HG02970 (cell line): ENCODE data around the gene BANP.
"Not testable (repeated sequence)": the region's sequence is repeated elsewhere in the genome, so short reads cannot be mapped to it uniquely, and the experiment has no call there.

Experiments
- ATAC-seq: cut with Tn5 transposase; IDR thresholded peaks from one replicate; pipeline ENCODE4 v1.9.1; 2021; ENCODE audit warnings: mild to moderate bottlenecking, moderate library complexity, moderate number of reproducible peaks; ENCODE audit not compliant: unreplicated experiment, low FRiP score

The BANP gene

DNA sequence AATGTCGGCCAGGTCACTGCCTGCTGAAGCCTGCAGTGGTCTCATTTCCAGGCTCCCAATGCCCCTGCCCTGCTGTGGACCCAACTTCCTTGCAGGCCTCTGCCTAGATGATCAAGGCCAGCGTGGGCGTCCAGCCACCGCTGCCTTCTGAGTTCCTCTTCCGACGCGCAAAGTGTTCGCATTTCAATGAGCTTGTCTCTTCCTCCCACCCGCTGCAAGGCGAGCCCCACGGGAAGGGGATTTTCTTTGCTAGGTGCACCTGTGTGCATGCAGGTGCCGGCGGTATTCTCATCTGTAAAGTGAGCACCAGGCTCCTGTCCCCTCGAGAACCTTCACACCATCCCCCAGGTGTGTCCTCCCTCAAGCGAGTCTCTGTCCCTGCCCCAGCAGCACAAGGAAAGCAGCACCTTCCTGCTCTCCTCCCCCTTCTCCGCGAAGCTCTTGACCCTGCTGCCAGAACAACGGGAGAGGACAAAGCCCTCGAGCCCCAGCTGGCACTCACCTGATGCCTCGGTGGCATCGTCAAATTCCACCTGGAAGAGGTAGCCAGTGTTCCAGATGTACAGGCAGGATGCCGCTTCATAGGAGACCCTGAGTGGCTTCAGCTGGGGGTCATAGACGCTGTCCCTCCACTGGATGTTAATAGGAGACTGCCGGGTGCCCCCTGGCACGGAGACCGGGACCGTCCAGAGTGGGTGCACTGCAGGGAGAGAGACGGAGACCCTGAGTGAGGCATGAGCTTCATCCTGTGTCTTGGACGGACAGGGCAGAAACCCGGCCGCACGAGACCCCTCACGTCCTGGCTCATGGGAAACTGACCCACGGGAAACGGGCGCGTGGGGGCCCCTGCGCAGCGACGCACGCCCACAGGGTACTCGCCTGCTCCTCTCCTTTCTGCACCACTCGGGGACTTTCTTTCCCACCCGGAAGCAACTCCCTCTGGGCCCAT, 24.7 kb upstream of the BANP start:
- ATAC-seq = no peak

DNA sequence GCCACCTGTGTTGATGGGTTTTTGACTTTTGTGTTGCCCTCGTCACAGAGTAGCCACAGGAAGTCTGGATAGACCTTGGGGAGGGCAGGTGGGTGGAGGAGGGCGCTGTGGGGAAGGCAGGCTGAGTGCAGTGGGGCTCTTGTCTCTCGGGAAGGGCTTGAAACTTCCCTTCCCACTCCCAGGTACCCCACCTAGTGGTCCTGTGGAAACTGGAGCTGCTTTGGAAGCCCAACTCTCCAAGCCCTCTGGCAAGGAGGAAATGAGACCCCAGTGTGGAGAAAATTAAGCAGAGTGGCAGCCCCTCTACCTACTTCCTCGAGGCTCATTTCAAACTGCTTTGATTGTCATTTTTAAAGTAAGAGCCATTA, 24.1 kb upstream of the BANP start:
- no peak for ATAC-seq

DNA sequence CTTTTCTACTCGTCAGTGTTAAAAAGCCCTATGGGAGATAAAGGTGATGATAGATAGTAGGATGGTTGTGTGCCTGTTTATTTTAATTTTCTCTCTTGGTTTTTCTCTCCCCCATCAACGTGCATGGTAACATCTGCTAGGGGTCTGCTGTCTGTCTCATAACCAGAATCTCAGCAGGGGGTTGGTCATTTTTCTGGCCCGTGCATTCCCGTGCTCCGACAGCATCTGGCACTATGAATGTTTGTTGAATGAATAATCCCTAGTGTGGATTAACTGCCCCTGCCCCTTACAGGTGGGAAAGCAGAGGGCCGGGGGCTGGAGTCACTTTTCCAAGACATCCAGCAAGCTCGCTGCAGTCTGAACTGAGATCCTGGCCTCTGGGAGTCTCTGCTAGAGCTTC, 21.2 kb upstream of the BANP start:
- no peak for ATAC-seq

DNA sequence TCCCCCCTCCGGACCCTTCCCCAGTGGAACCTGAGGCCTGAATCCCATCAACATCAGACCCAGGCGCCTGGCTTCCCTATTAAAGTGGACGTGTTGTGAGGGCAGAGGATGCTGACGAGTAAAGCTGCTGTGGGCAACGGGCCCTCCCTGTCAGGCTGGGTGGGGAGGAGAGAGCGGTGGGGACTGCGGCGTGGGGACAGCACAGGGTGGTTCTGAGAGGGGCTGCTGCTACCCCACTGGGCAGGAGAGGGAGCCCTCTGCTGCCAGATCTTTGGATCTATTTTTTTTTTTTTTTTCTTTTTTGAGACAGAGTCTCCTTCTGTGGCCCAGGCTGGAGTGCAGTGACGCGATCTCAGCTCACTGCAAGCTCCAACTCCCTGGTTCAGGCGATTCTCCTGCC, 20.8 kb upstream of the BANP start:
- ATAC-seq = no peak

DNA sequence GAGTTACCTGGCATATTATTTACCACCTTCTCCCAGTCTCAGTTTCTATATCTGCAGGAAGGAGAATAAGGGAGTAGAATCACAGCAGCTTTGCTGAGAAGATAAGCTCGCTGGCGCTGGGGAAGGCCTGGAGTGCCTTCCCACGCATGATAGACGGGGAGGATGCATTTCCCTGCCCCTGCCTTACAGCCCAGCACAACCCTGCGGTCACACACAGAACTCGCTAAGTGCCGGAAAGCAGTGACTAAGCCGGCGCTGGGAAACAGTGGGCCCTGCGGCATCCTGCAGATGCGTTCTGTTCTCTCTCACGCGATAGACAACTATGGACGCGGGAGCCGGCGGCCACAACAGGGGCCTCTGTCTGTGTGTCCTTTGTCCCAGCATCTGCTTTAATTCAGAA, 19.7 kb upstream of the BANP start:
- no peak for ATAC-seq

DNA sequence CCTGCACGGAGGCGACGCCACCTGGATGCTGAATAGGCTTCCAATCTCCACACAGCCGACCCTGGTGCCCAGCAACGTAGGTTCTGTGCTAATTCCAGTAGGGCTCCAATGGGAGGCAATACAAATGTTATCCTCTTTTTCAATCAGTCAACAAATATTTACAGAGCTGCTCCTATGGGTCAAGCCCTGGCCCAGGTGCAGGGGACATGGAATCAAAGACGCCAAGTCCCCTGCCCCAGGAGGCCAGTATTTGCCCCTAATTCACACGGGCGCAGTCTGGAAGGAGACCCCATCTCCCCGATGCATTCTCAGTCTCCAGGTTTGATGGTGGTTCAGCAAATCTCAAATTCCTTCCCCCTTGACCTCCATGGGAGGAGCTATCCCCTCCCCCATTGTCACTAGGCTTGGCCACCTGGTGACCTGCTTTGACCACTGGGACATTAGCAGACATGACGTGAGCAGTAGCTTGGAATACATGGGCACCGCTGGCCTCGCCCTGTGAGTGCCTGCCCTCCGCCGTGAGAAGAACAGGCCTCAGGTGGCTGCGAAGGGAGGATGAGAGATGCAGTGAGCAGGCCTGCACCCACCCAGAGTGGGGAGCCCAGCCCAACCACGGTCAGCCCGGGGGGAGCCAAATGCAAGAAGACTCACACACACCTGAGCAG, 18.6 kb upstream of the BANP start:
- ATAC-seq = not testable (repeated sequence)

DNA sequence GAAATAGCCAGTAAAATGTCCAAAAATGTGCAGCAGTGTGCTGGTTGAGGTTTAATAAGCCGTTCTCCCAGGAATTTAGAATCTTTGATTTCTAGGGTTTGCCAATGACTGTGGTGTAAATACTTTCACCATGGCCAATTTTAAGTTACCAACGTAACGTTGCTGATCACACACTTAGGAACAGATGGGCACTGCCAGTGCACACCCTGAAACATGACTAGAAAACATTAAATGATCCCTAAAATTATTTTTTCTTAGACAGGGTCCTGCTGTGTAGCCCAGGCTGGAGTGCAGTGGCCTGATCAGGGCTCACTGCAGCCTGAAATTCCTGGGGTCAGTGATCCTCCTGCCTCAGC, 18.1 kb upstream of the BANP start:
- ATAC-seq = no peak

DNA sequence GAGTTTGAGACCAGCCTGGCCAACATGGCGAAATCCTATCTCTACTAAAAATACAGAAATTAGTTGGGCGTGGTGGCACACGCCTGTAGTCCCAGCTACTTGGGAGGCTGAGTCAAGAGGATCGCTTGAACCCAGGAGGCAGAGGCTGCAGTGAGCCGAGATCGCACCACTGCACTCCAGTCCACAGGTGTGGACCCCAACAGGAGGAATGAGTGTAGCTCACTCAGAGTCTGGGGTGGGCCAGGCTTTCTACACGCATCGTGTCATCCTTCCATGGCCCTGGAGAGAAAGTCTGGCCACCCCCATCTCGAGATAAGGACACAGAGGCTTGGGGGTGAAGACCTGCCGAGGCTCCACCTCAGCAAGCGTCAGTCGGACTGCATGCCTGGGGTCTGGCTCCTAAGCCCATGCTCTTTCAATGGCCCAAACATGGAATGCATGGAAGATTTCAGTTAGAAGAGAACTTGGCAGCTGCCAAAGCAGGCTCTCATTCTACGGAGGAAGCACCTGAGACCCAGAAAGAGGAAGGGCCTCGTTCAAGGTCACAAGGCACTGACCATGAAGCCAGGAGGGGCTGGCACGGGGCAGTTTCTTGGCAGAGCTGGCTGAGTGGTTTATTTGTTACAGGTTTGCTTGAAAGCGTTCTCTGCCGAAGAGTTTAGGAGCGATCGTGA, 16.3 kb upstream of the BANP start:
- ATAC-seq = not testable (repeated sequence)

DNA sequence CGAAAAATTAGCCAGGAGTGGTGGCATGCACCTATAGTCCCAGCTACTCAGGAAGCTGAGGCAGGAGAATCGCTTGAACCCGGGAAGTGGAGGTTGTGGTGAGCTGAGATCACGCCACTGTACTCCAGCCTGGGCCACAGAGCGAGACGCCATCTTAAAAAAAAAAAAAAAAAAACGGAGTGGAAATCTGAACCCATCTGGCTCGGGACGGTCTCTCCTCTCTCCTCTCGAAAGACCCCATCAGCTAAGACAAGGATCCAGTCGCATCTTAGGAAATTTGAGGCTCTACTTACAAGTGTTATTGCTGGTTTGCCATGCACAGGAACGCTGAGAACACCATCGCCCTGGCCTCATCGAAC, 15.2 kb upstream of the BANP start:
- ATAC-seq = not testable (repeated sequence)

DNA sequence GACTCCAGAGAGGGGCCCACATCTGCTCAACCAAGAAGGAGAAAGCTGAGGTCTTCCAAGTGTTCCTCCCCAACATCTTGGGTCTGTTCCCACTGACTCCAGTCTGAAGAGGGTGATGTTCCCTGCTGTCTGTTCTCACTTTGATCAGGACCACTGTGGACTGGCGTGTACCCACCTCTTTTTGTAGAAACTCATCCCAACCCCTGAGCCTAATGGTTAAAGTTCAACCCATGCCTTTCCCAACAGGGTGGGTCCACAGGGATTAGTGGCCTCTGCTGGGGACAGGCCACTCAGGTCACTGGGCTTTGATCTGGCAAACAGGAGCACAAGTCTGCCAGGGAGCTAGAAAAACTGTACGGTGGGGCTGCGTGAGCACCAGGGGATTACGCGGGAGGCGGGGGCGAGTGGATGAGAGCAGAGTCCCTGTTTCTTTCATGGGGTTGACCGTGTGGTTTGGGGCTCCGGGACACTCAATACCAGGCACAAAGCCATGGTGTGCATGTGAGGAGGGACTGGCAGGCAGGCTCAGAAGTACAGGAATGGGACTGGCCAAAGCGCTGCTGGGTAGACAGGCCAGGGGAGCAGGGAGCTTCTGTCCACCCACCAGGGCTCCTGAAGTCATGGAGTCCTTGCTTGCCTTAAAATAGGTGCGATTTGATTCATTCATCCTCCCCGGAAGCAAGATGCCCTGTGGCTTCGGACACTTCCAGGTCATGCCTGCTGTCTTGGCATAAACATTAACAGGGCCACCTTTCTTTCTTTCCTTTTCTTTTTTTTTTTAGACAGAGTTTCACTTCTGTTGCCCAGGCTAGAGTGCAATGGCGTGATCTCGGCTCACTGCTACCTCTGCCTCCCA, 14.6 kb upstream of the BANP start, which contains the start of gene CA5A:
CA5A (minus strand) TSS at position 155 of the 856 bp plus-strand sequence; CDS start at position 76, 79 bp downstream.
- no peak for ATAC-seq

DNA sequence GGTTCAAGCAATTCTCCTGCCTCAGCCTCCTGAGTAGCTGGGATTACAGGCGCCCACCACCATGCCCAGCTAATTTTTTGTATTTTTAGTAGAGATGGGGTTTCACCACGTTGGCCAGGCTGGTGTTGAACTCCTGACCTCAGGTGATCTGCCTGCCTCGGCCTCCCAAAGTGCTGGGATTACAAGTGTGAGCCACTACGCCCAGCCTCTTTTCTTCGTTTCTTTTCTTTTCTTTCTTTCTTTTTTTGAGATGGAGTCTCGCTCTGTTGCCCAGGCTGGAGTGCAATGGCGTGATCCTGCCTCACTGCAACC, 14.0 kb upstream of the BANP start:
- not testable (repeated sequence) for ATAC-seq

DNA sequence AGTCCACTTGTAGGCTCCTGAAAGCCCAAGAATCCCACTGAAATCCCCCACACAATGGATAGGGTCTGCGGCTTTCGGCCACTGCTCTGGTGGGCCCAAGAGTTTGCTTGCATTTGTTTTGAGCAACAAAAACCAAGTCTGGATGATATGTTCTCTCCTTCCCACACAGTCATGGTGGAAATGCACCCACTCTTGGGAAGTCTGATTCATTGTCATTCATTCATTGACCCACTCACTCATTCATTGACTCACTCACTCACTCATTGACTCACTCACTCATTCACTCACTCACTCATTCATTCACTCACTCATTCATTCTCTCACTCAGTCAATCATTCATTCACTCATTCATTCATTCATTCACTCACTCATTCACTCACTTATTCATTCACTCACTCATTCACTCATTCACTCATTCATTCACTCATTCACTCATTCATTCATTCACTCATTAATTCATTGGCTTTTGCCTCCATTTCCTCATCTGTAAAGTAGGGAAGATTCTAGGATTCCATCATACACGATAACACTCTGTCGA, 12.8 kb upstream of the BANP start:
- no peak for ATAC-seq

DNA sequence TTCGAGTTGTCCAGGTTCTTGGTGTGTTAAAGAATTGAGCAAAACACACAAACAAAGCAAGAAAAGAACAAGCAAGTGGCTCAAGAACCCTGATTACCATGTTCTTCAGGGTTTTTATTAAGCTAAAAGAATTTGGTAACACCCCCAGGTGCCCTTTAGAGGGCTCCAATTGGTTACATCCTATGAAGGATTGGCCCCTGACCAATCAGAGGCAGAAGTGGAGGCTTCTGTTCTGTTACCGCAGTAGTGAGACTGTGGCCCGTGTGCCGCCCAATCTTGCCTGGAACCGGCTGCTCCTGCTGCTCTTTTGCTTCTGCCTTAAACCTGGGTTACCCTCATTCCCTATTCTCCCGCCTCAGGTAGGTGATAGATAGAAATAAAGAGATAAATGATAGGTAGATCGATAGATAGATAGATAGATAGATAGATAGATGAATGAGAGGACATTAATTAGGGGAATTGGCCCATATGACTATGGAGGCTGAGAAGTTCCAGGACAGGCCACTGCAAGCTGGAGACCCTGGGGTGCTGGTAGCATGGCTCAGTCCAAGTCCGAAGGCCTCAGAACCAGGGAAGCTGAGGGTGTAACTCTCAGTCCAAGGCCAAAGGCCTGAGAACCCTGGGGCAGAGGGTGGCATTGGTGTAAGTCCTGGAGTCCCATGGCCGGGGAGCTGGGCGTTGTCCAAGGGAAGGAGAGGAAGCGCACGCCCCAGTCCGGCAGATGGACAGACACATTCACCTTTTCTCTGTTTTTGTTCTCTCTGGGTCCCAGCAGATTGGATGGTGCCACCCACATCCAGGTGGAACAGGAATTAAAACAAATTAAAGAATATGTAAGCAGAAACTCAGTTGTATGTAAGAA, 11.4 kb upstream of the BANP start:
- no peak for ATAC-seq

DNA sequence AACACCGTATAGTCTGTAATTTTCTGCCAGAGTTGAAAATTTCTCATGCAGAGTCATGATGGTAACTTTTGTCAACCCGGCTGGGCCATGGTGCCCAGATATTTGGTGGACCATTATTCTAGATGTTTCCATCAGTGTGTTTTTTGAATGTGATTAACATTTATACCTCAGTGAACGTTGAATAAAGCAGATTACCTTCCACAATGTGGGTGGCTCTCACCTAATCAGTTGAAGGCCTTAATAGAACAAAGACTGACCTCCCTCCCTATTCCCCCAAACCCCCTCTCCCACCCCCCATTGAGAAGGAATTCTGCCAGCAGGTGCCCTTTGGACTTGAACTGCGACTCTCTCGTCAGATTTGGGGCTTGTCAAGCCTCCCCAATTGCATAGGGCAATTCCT, 8.6 kb upstream of the BANP start:
- ATAC-seq = no peak

DNA sequence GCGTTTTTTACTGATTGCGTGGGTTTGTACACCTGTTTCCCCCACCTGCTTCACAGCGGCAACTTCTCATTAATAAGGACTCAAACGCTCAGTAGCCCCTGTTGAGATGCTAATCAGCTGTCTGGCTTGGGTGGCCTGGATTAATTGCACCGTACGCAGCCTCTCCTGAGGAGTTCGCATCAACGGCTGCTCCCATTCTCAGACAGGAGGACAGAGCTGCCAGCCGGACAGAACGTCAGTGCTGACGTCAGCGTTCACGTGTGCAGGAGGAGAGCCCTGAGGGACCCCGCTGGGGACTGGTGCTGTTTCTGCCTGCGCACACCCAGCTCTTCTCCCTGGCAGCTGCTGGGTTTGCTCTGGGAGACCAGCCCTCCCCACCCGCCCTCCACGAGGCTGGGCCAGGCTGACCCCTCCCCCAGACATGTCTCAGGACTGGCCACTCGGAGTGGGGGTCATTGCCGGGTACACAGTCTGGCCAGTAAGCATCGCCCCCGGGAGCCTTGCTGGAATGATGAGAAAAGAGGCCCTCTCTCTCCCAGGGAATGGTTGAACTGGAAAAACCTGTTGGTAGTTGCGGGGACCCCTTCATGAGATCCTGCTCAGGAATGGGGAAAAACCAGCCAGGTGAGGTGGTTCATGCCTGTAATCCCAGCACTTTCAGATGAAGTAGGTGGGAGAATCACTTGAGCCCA, 5.7 kb upstream of the BANP start:
- no peak for ATAC-seq

DNA sequence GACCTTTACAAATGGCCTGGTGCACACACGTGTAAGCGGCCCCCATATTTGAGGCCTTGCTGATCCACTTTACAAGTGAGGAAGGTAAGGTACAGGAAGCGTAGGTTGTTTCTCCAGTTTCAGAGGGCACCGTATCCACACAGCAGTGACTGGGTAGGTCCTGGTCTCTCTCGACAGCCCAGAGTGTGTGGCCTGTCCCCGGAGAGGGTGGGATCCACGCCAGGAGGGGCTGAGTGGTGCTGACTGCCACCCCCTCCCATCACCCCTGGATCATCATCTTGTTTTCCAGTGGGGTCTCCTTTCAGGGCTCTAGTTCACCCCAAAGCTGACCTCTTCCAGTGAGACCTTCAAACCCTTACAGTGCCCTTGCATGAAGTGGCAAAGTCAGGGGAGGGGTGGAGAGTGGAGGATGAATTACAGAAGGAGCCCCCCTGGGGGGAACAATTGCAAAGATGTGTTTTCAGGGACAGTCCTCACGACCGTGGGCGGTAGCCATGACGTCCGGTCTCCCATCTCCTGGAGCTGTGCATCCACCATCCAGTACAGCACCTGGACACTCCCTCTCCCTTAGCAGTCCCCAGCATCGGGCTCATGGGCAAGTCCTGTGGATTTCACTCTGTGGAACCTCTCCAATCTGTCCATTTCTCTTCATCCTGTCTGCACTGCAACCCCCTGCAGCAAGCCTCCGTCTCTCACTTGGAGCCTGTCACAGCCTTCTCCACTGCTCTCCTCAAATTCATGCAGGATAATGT, 4.5 kb upstream of the BANP start:
- no peak for ATAC-seq

DNA sequence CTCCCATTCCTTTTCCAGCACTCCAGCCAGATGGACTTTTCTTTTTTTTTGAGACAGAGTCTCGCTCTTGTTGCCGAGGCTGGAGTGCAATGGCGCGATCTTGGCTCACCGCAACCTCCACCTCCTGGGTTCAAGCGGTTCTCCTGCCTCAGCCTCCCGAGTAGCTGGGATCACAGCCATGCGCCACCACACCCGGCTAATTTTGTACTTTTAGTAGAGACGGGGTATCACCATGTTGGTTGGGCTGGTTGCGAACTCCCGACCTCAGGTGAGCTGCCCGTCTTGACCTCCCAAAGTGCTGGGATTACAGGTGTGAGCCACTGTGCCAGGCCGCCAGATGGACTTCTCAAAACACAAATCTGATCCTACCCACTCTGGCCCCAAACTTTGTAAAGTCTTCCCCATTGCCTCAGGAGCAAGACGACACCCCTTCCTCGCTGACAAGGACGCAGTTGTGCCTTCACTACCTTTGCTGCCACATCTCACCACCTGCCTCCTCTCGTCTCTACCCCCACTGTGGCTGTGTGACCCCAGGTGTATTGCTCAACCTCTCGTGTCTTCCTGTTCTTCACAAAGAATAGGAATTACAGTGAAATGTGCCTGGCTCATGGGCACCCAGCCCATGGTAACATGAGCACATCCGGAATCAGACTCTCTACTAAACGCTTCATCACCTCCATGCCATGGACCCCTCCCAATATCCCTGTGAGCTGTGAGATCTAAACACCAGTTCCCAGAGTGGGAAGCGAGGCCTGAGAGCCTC, 3.7 kb upstream of the BANP start:
- ATAC-seq = no peak
